Measurements from ENCODE around the gene VTI1A. TPM values are rescaled to one million over a fixed set of nuclear protein-coding genes. Genes with fewer than 3 reads are reported as not detected.

The VTI1A gene
- total RNA-seq, 3 donors from 2014 or later = 36.2 to 55.9 (median 44.4) TPM

DNA sequence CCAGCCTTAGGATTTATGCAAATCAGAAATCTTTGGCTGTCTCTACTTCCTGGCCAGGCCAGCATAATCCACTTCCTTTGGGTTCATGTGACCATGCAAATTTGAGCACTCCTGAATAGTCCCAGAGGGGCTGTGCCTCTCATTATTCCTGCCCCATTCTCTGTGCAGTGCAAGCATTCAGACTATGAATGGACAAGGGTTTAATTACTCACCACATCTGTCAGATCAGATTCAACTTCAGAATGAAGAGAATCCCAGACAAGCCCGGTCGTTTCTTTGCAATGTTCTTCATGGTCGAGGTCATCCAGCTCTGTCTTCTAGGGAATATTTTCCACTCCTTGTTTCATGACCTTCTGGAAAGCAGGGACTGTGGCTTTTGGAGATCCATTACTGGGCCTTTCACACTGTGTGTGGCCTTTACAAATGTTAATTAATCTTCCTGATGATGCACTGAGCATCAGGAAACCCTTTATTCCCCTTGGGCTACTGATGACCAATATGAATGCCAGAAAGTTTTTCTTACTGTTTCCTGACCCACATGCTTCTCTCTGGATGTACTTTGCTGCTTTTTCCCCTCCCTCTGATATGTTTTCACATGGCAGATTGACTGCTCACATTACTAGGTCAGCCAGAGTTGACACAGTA lies 285.4 kb downstream of the VTI1A start:
- no peak overlapping the region for H3K4me3 ChIP-seq
- intact Hi-C loops (cut with DNase I, micrococcal nuclease) = no loop called here
- H3K9me3 ChIP-seq = no peaks in the 10 kb centered on the region
- H3K36me3 ChIP-seq (ENCODE audit: low read depth) = no peaks in the 10 kb centered on the region
- ATAC-seq (peak; percentile 50), DNase-seq (no peak)
- TF ChIP-seq, protein P1, sequence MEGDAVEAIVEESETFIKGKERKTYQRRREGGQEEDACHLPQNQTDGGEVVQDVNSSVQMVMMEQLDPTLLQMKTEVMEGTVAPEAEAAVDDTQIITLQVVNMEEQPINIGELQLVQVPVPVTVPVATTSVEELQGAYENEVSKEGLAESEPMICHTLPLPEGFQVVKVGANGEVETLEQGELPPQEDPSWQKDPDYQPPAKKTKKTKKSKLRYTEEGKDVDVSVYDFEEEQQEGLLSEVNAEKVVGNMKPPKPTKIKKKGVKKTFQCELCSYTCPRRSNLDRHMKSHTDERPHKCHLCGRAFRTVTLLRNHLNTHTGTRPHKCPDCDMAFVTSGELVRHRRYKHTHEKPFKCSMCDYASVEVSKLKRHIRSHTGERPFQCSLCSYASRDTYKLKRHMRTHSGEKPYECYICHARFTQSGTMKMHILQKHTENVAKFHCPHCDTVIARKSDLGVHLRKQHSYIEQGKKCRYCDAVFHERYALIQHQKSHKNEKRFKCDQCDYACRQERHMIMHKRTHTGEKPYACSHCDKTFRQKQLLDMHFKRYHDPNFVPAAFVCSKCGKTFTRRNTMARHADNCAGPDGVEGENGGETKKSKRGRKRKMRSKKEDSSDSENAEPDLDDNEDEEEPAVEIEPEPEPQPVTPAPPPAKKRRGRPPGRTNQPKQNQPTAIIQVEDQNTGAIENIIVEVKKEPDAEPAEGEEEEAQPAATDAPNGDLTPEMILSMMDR (IDR thresholded peaks at IDR 0.05) = no peak
- no peaks in the 10 kb centered on the region for H3K4me1 ChIP-seq (ENCODE audit: low read depth)

DNA sequence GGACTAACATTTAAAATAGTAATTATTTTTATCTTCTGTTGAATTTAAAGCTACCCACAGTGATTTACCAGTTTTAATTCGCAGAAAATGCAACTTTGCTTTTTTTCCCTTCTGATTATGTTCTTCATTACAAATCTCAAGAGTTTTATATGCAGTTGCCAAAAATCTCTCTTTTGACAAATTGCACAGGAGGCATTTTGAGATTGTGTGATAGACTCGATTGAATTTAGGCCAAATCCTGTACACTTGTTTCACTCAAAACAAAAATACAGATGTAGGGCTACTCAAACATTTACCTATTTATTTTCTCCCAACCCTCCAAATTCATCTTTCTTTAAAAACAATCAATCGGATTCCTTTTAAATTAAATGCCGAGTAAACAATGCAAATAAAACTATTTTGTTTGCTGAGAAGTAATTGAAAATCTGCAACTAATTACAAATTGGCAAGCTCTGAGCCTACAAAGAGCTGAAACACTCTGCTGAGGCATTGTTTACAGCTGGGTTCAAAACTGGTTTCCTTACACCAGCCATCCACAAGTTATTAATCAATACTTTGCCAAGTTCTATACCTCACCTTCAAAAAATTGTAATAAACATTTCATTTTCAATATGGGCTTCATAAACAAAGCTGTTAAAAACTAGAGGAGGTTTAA lies 288.2 kb downstream of the VTI1A start:
- Histone ChIP-seq H3K9me3 (no peaks in the 10 kb centered on the region), H3K4me3 (no peak overlapping the region), H3K36me3 (ENCODE audit: low read depth) (no peaks in the 10 kb centered on the region), H3K4me1 (ENCODE audit: low read depth) (peaks cover 10% of the 10 kb centered on the region)
- TF ChIP-seq, protein P1 (IDR thresholded peaks at IDR 0.05) = no peak
- DNase-seq (no peak), ATAC-seq (no peak)
- intact Hi-C loops (cut with DNase I, micrococcal nuclease) = no loop called here

DNA sequence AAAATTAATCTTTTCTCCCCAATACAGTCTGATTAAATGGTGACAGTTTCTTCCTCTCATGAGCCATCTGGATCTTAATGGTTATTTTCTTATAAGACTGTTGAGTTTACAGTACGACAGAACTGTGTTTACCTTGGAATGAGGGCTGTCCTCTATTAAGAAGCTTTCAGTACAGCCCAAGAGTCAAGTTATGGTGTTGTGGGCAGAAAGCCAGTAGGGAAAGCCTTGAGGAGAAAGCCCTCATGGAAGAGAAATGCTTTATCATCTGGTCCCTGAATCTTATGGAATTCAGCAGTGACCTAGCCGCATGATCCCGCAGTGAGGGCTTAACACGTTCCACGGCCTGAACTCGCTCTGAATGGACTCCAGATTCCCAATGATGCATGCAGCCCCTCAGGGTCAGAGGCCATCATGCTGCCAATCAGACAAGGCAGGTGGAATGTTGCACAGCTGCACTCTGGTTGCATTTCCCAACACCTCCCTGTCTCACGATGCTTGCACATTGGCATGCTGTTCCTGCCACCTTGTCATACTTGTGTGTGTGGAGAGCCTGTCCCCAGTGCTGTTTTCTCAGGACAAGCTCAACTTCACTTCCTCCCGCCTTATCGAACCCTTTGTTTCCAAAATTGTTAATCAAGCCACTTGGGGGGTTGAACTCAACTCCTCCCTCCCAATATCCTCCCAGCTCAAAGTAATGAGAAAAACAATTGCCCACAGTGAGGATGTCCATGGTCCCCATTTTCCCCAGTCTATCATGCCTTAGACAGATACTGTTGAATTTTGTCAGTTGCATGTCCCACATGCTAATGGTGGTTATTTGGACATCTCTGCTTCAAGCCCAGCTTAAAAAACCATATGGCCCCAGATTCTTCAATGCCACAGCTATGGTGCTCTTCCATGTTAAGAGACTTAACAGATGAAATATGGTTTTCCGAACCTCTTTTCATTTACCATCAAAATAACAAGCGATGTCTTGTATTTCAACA lies 291.9 kb downstream of the VTI1A start:
- DNase-seq = no peak
- ATAC-seq = no peak
- H3K4me3 ChIP-seq = no peak overlapping the region
- H3K9me3 ChIP-seq = no peaks in the 10 kb centered on the region
- H3K4me1 ChIP-seq (ENCODE audit: low read depth) = peaks cover 34% of the 10 kb centered on the region
- no peaks in the 10 kb centered on the region for H3K36me3 ChIP-seq (ENCODE audit: low read depth)
- intact Hi-C loops (cut with DNase I, micrococcal nuclease) = no loop called here
- TF ChIP-seq, protein P1 (IDR thresholded peaks at IDR 0.05) = no peak

DNA sequence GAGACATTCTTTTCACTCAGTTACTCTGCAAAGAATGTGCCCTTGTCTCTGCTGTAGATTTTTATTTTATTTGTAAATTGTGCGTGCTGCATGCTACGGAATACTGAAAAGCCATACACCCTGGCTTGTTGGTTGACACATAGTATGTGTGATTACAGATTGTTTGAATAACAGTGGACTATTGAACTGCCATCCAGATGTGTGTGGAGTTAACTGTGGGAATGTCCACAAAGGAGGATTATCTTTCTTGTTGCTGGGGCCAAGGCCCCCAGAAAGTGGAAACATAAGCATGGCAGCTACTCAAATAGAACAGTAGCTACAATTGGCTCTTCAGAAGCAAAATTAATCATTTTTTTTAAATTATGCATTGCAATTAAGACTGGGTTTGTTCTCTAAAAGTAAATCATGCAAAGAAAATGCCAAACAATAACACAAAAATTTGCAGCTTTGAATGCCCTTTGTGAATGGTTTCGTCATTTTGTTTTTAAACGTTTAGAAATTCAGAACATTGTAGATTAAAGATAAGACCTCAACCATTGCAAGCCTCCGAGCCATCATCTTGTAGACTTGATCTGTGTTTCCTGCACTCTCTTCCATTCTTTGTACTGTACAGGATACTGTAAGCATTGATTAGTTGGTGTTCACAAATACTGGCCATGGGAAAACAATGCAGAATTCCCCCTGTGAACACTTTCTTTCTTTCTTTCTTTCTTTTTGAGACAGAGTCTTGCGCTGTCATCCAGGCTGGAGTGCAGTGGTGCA lies 292.8 kb downstream of the VTI1A start:
- Histone ChIP-seq H3K4me1 (ENCODE audit: low read depth) (peaks cover 39% of the 10 kb centered on the region), H3K4me3 (no peak overlapping the region), H3K36me3 (ENCODE audit: low read depth) (no peaks in the 10 kb centered on the region), H3K9me3 (no peaks in the 10 kb centered on the region)
- DNase-seq (no peak), ATAC-seq (peak; percentile 61)
- TF ChIP-seq, protein P1 (IDR thresholded peaks at IDR 0.05) = no peak
- intact Hi-C loops (cut with DNase I, micrococcal nuclease) = no loop called here

DNA sequence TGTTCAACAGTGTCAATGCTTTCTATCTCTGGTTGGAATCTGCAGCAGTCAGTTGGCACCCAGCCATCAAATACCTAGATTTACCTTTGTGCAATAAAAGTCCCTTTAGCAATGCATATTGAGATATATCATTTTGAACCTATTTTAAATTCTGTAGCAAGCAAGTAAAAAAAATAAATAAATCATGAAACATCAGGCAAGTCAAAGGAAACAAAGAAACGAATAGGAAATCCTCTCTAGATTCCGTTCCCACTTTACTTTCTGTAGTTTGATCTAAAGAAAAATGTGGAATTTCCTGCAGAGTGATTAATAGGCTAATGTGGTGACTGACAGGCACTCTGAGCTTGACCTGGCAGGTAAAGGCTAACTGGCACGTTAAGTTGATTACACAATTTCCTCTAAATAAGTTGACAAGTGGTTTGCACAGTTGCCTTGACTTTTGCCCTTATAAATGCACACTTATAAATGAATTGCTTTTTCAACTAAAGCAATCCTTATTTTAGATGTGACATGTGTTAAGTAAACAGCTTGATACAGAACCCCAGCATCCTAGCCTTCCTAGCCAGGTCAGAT lies 294.9 kb downstream of the VTI1A start:
- H3K4me1 ChIP-seq (ENCODE audit: low read depth) = peaks cover 40% of the 10 kb centered on the region
- no peak overlapping the region for H3K4me3 ChIP-seq
- no peaks in the 10 kb centered on the region for H3K9me3 ChIP-seq
- no peaks in the 10 kb centered on the region for H3K36me3 ChIP-seq (ENCODE audit: low read depth)
- ATAC-seq (peak; percentile 8), DNase-seq (peak in 1 of 3 donors; percentile 78)
- intact Hi-C loops (cut with DNase I, micrococcal nuclease) = no loop called here
- TF ChIP-seq, protein P1 (IDR thresholded peaks at IDR 0.05) = no peak
